NCI-H345 treated with DMSO at 0.1 percent for 48 hours (cell line): ENCODE results near the gene CMC1.
A peak's percentile ranks its signal among the peaks of the same experiment; 100 is the strongest.
"Not testable (repeated sequence)": the region's sequence is repeated elsewhere in the genome, so short reads cannot be mapped to it uniquely, and the experiment has no call there.

Source experiments
- DNase-seq: peaks from one replicate; lab custom pipeline; 2025; ENCODE audit not compliant: unreplicated experiment; lab: John Stamatoyannopoulos, UW

CMC1 gene

DNA sequence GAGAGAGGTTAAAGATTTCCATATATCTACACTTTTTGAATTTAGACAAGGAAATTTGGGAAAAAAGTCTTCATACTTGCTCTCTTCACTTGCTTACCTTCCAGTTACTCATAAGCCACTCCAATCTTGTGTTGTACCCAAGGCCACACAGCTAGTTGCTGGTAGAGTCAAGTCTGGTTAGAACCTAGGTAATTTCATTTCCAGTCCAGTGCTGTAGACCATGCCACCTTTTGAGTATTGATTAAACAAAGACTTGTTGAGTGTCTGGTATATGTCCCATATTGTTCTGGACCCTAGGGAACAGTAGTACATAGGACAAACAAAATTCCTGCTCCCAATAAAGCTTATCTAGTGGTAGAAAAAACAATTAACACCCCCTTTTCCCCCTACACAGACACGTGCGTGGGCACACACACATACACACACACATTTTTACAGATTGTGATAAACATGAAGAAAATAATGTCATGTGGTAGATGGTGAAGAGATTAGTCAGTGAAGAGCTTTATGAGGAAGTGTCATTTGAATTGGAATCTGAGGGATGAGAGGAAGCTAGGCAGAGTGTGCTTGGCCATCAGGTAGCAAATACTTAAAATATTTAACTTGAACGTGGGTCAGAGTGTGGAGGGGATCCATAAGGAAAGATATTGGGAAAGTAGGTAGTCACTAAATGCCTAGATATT is 2.1 kb downstream of the CMC1 start:
- DNase-seq, result no peak

DNA sequence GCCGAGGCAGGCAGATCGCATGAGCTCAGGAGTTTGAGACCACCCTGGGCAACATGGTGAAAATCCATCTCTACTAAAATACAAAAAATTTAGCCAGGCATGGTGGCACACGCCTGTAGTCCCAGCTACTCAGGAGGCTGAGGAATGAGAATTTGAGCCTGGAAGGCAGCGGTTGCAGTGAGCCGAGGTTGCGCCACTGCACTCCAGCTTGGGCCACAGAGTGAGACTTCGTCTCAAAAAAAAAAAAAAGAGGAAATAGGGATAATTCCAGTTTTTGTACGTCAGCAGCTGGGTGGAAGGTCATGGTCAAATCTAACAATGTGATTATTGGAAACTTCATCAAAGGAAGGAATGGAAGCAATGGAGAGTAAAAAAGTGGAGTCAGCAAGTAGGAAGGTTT is 3.1 kb downstream of the CMC1 start:
- DNase-seq, result no peak

DNA sequence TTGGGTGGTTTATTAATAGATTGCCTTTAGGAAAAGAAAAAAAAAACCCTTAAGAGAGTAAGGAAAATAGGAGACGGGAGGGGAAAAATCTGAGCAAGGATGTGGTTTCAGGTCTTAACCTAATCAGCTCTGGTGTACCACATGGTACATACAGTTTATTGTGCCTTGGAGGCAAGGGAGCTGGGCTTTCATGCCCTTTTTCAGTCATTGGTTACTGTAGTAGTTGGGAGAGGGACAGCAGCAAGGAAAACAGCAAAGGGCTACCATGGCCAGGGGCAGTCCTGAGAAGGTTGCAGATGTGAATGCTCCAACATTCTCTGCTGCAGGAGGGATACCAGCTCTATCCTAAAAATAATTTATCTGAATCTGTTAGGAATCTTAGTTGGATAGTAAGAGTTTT is 5.9 kb downstream of the CMC1 start:
- DNase-seq, result no peak

DNA sequence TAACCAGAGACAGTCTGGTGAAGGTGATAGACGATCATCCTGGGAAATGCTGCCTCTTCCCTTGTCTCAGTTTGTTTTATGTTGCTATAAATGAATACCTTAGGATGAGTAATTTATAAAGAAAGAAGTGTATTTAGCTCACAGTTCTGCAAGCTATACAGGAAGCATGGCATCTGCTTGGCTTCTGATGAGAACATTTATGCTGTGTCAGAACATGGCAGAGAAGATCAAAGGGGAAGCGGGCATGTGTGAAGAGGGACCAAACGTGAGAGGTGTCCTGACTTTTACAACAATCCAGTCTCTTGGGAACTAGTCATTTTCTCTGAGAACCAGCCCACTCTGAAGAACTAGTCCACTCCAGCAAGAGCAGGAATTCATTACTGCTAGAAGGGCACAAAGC is 9.6 kb downstream of the CMC1 start:
- DNase-seq, result no peak

DNA sequence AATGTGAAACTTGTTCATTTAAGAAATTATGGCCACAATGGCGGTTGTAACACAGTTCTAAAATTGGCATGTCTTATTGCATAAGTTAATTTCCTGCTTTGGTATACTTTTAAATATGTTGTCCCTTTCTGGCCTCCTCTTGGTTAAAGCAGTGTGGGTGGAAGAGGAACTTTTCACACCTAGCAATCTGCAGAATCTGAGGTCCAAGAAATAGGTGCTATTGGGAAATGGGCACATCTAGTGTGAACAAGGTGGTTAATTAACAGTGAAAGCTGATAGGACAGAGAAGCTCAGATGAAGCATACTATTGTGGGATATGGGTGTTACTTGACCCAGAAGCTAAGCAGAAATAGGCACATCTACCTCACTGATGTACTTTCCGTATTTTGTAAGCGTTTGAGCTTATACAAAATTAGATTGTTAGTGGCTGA is 10.6 kb downstream of the CMC1 start:
- DNase-seq, result no peak

GRCh38 chr3:28253040-28253715 is 11.8 kb downstream of the CMC1 start:
- no peak for DNase-seq

- no peak for DNase-seq
Observed at GRCh38 chr3:28262001-28262400, 20.6 kb downstream of the CMC1 start.

DNA sequence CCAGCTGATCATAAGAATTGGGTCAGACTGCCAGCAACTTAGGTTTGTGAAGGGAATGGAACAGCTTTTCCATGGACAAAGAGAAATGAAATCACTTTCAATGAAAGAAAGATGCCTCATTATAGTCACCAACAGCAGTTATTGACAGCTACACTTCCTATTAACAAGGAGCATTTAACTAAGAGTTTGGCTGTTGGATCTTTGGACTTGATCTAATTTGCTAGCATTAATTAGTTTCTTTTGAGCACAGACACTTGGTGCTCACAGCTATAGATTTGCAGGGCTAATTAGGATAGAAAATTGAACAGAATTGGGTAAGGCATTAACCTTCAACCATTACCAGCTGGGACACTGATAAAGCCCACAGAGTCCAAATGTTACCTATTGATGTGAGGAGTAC is 24.2 kb downstream of the CMC1 start:
- DNase-seq, result no peak

DNA sequence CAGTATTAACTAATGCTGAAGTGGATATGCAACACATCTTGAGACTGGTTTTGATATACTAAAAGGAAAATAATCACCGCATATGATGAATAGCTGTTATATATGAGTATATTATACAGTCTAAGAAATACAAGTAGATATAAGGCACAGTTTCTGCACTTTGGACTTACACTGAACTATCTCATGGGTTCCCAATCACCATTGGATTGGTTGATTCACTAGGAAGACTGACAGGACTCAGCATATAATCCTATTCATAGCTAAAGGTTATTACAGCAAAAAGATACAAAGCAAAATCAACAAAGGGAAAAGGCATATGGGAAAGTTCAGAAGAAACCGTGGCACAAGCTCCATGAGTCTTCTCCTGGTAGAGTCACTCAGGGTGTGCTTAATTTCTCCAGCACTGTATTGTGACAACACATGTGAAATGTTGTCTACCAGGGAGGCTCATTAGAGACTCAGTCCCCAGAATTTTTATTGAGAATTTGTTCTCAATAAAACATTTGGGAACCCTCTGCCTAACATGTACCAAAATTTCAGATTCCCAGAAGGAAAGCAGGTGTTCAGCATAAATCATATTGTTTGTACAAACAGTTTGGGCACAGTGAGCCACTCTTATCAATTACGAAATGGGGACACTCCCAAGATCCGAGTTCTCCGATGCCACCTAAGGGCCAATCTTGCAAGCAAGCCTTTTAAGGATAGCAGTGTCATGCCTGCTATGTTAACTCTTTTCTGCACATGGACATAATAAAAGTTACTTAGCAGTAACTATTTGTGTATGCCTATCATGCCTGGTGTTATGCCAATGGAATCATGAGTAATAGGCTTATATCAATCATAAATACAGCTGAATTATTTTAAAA is 26.8 kb downstream of the CMC1 start:
- no peak for DNase-seq

- no peak for DNase-seq
Observed at GRCh38 chr3:28268989-28269388, 27.6 kb downstream of the CMC1 start.

DNA sequence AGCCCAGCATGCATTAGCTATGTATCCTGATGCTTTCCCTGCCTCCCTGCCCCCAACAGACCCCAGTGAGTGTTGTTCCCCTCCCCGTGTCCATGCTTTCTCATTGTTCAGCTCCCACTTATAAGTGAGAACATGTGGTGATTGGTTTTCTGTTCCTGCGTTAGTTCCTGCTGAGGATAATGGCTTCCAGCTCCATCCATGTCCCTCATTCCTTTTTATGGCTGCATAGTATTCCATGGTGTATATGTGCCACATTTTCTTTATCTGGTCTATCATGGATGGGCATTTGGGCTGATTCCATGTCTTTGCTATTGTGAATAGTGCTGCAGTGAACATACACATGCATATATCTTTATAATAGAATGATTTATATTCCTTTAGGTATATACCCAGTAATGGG is 28.5 kb downstream of the CMC1 start:
- DNase-seq, result not testable (repeated sequence)

GRCh38 chr3:28273837-28274236 is 32.4 kb downstream of the CMC1 start:
- no peak for DNase-seq

DNA sequence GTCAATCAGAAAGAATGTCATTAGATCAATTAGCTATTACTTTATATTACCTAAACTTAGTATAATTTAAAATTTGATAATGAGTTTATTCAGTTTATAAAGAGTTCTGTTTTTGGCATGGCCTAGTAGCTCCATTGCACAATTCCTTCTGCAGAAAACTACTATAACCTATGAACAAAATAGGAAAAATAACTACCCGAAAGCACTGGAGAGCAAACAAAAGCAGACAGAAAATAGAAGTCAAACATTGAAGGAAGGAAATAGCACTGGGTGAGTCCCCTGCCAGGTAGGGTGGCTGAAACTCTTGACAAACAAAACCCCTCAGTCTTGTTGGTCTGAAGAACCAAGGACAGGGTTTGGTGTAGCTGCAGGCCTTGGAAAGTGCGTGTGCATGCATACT is 37.5 kb downstream of the CMC1 start:
- DNase-seq, result no peak

DNA sequence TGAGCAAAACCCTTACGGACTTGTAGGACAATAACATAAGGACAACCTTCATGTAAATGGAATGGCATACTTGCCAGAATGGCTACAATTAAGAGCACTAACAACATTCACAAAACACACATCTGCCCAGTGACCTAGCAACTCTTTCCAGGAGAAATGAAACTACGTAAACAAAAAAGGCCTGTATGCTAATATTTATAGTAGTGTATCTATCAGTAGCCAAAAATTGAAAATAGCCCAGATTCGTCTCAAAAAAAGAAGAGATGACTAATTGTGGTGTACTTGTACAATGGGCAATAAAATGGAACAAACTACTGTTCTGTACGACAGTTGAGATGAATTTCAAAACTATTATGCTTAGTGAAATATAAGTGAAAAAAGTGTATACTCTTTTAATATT is 38.4 kb downstream of the CMC1 start:
- no peak for DNase-seq

DNA sequence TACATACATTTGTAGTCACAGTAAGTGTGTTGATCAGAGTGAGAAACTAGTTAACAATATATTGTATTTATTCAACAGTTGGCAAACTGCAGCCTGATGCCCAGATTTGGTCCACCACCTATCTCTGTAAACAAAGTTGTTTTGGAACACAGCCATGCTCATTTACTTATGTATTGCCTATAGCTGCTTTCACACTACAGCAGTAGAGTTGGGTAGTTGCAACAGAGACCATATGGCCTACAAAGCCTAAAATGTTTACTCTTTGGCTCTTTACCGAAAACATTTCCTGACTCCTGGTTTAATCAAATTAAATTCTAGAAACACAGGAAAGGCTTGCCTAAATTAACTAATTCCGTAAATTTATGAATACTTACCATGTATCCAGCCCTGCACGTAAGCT is 39.4 kb downstream of the CMC1 start:
- no peak for DNase-seq

DNA sequence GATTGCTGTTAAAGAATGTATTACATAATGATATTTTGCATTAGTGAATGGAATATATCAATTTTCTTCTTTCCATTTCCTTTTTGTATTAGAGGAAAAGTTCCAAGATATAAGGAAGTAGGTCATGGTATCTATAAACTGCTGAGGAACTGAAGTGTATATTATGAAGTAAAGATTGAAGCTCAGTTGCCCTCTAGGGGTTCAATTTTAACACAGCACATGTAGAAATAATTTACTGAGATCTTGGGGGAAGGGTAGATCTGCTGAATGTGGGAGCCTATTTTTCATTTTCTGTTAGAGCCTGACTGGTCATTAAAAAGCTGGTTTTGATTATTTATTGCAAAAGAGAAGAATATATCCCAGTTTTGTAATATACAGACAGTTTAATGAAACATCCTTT is 45.2 kb downstream of the CMC1 start:
- peak; percentile 4 for DNase-seq

- no peak for DNase-seq
Observed at GRCh38 chr3:28287046-28287445, 45.6 kb downstream of the CMC1 start.

- no peak for DNase-seq
Observed at GRCh38 chr3:28290863-28291300, 49.5 kb downstream of the CMC1 start.

GRCh38 chr3:28291577-28291976 is 50.2 kb downstream of the CMC1 start:
- no peak for DNase-seq

GRCh38 chr3:28292622-28293021 is 51.2 kb downstream of the CMC1 start:
- DNase-seq, result no peak

GRCh38 chr3:28294667-28295413 is 53.4 kb downstream of the CMC1 start:
- no peak for DNase-seq
